ENCODE data around the gene KIAA1958. TPM values are rescaled to one million over a fixed set of nuclear protein-coding genes. Genes with fewer than 3 reads are reported as not detected.

Gene KIAA1958
- total RNA-seq, 1 experiment from 2014 or later = 18.5 TPM

DNA sequence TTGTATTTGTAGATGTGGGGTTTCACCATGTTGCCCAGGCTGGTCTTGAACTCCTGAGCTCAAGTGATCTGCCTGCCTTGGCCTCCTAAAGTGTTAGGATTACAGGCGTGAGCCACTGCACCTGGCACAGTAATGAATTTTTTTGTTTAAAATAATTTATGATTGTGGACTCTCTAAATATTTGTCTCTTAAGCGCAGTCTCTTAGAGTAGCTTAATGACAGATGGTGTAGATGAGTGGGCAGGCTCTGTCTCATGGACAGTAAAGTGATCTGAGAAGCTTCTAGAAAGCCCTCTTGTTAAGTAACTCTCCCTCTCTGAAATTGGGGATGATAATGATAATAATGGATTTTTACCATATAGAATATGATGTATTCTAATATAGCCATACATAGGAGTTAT lies 47.5 kb upstream of the KIAA1958 start:
- TF ChIP-seq ATF3 (IDR thresholded peaks at IDR 0.05) (no peak), ZBTB33 (IDR thresholded peaks at IDR 0.05; ENCODE audit: extremely low read depth, insufficient replicate concordance, low read length) (no peak), ZFX (IDR thresholded peaks at IDR 0.05) (no peak), POLR2AphosphoS5 (IDR thresholded peaks at IDR 0.05; ENCODE audit: low read depth, low read length) (no peak), REST (IDR thresholded peaks at IDR 0.05; ENCODE audit: low read depth) (no peak), POLR2A (IDR thresholded peaks at IDR 0.05; ENCODE audit: borderline replicate concordance, extremely low read depth, insufficient read depth, insufficient read length) (no peak)
- TF ChIP-seq, protein P1, sequence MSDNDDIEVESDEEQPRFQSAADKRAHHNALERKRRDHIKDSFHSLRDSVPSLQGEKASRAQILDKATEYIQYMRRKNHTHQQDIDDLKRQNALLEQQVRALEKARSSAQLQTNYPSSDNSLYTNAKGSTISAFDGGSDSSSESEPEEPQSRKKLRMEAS (IDR thresholded peaks at IDR 0.05) = no peak

More for the DNA sequence above, 47.5 kb upstream of the KIAA1958 start:
- Histone ChIP-seq H3K36me3 (ENCODE audit: control insufficient read depth in 1 of 2, insufficient read depth in 2 of 2, low read length in 2 of 2) (no peaks in the 10 kb centered on the region; a peak in 1 of 4 replicates), H2AFZ (ENCODE audit: low read depth, low read length, poor library complexity, severe bottlenecking) (no peak overlapping the region), H3K27me3 (ENCODE audit: insufficient read depth, low read length) (no peaks in the 10 kb centered on the region), H3K4me3 (replicated peaks in 1 of 2; ENCODE audit: low read depth in 1 of 2, low read length in 2 of 2) (no peak overlapping the region), H4K20me1 (ENCODE audit: insufficient read depth) (no peaks in the 10 kb centered on the region), H3K4me2 (ENCODE audit: low read length) (no peak overlapping the region), H3K79me2 (ENCODE audit: insufficient read depth, low read length) (no peaks in the 10 kb centered on the region), H3K9me3 (ENCODE audit: control insufficient read depth in 1 of 2, insufficient read depth in 1 of 2, low read depth in 1 of 2, low read length in 2 of 2) (no peaks in the 10 kb centered on the region), H3K9ac (ENCODE audit: low read length) (no peak overlapping the region), H3K4me1 (ENCODE audit: control insufficient read depth in 1 of 2, insufficient read depth in 2 of 2, low read length in 2 of 2) (no peaks in the 10 kb centered on the region), H3K27ac (ENCODE audit: low read depth, low read length) (no peak overlapping the region), H3K9me2 (ENCODE audit: insufficient read depth) (no peaks in the 10 kb centered on the region)
- DNase-seq (ENCODE audit: low read depth, low spot score) (no peak), ATAC-seq (no peak)
- POLR2A ChIA-PET = no interaction called here
- CTCF ChIA-PET = no interaction called here
- intact Hi-C loops (cut with micrococcal nuclease) = no loop called here
- no TSS peak for BruUV-seq (replicated peaks)
- RAD21 ChIA-PET (ENCODE audit: low non-redundant PET in 1 of 2, low total read pairs in 2 of 2, uncharacterized antibody in 2 of 2, unreplicated experiment in 2 of 2) = no interaction called here

All from HCT116 (cell line).